WTC11 (cell line): Measurements from ENCODE around the gene PAPSS1. TPM values are rescaled to one million over a fixed set of nuclear protein-coding genes. Genes with fewer than 3 reads are reported as not detected.

ENCODE experiments used
- ATAC-seq: fragments of 200-7000 bp; cut with Tn5 transposase; 2 replicates; pipeline ENCODE4 v1.10.0; 2021; ENCODE audit warnings: mild to moderate bottlenecking, moderate library complexity
- CTCF ChIA-PET: fragments of 300-600 bp; sonication (Branson Sonifier 250); formaldehyde crosslinking; loops from one replicate; lab custom pipeline; 2021; ENCODE audit warnings: antibody characterized with exemption; lab: Charles Lee
- POLR2A ChIA-PET: fragments of 350-600 bp; sonication (Branson Sonifier 250); formaldehyde crosslinking; loops from one replicate; lab custom pipeline; 2021; ENCODE audit warnings: antibody characterized with exemption; lab: Charles Lee
- DNase-seq: peaks from one replicate; pipeline ENCODE4 v3.0.0; 2021; ENCODE audit warnings: low spot score
- H3K27ac Mint-ChIP-seq: 2 replicates; pipeline ENCODE4 v1.8.0; 2021; ENCODE audit warnings: mixed read lengths
- H3K27me3 Mint-ChIP-seq: 2 replicates; pipeline ENCODE4 v1.8.0; 2021; ENCODE audit warnings: low read depth, mild to moderate bottlenecking, moderate library complexity, mixed read lengths
- H3K36me3 Mint-ChIP-seq: 2 replicates; pipeline ENCODE4 v1.8.0; 2021; ENCODE audit warnings: mixed read lengths
- H3K4me1 Mint-ChIP-seq: 2 replicates; pipeline ENCODE4 v1.8.0; 2022; ENCODE audit warnings: mixed read lengths
- H3K4me3 Mint-ChIP-seq: 2 replicates; pipeline ENCODE4 v1.8.0; 2021; ENCODE audit warnings: mild to moderate bottlenecking, moderate library complexity, mixed read lengths
- H3K9me3 Mint-ChIP-seq: 2 replicates; pipeline ENCODE4 v1.8.0; 2021; ENCODE audit warnings: mixed read lengths
- ETV6 ChIP-seq: sonication (generic); formaldehyde crosslinking; IDR thresholded peaks from 2 replicates; pipeline ENCODE4 v1.8.1; 2022; ENCODE audit warnings: mild to moderate bottlenecking, missing genetic modification reagents
- GABPB1 ChIP-seq: sonication (generic); formaldehyde crosslinking; IDR thresholded peaks from 2 replicates; pipeline ENCODE4 v1.8.1; 2023; ENCODE audit warnings: mild to moderate bottlenecking, missing genetic modification reagents
- MXD4 ChIP-seq: fragments of 250-450 bp; sonication (Bioruptor Pico); IDR thresholded peaks from 2 replicates; pipeline ENCODE4 v1.8.0; 2021; ENCODE audit warnings: mild to moderate bottlenecking, moderate library complexity, borderline replicate concordance
- NR1H2 ChIP-seq: sonication (generic); formaldehyde crosslinking; IDR thresholded peaks from 2 replicates; pipeline ENCODE4 v1.9.0; 2021; ENCODE audit warnings: mild to moderate bottlenecking, moderate library complexity, missing genetic modification reagents
- SMAD4 ChIP-seq: sonication (generic); formaldehyde crosslinking; IDR thresholded peaks from 2 replicates; pipeline ENCODE4 v1.8.0; 2022; ENCODE audit warnings: mild to moderate bottlenecking, missing genetic modification reagents
- ZNF219 ChIP-seq: sonication (generic); formaldehyde crosslinking; IDR thresholded peaks from 2 replicates; pipeline ENCODE4 v1.8.0; 2023; ENCODE audit warnings: missing genetic modification reagents, mild to moderate bottlenecking, borderline replicate concordance
- ZNF423 ChIP-seq: fragments of 250-450 bp; sonication (Bioruptor Pico); IDR thresholded peaks from 2 replicates; pipeline ENCODE4 v2.1.2; 2022; ENCODE audit warnings: mild to moderate bottlenecking, moderate library complexity
- total RNA-seq: library from RNA; stranded (reverse); gene quantifications from 3 replicates; pipeline ENCODE4 v1.2.3, GENCODE V29; 2021
- TF ChIP-seq, protein P1 (sequence below): sonication (generic); formaldehyde crosslinking; IDR thresholded peaks from 2 replicates; pipeline ENCODE4 v1.8.1; 2023; ENCODE audit warnings: mild to moderate bottlenecking, missing genetic modification reagents, borderline replicate concordance
- TF ChIP-seq, protein P2 (sequence below): sonication (generic); formaldehyde crosslinking; IDR thresholded peaks from 2 replicates; pipeline ENCODE4 v1.8.1; 2022; ENCODE audit warnings: mild to moderate bottlenecking, missing genetic modification reagents, moderate library complexity, borderline replicate concordance
- TF ChIP-seq, protein P3 (sequence below): sonication (generic); formaldehyde crosslinking; IDR thresholded peaks from 2 replicates; pipeline ENCODE4 v1.8.0; 2023; ENCODE audit warnings: mild to moderate bottlenecking, missing genetic modification reagents
- TF ChIP-seq, protein P4 (sequence below): fragments of 250-450 bp; sonication (Bioruptor Pico); IDR thresholded peaks from 2 replicates; pipeline ENCODE4 v1.9.0; 2021; ENCODE audit warnings: mild to moderate bottlenecking, borderline replicate concordance
- TF ChIP-seq, protein P5 (sequence below): fragments of 250-450 bp; sonication (Bioruptor Pico); IDR thresholded peaks from 2 replicates; pipeline ENCODE4 v1.9.0; 2021; ENCODE audit warnings: moderate library complexity, mild to moderate bottlenecking, inconsistent platforms, borderline replicate concordance
- TF ChIP-seq, protein P6 (sequence below): sonication (generic); formaldehyde crosslinking; IDR thresholded peaks from 2 replicates; pipeline ENCODE4 v1.8.1; 2022; ENCODE audit warnings: low read depth, missing genetic modification reagents, borderline replicate concordance

Gene PAPSS1
- total RNA-seq, 1 experiment from 2014 or later: 62.9 TPM

DNA sequence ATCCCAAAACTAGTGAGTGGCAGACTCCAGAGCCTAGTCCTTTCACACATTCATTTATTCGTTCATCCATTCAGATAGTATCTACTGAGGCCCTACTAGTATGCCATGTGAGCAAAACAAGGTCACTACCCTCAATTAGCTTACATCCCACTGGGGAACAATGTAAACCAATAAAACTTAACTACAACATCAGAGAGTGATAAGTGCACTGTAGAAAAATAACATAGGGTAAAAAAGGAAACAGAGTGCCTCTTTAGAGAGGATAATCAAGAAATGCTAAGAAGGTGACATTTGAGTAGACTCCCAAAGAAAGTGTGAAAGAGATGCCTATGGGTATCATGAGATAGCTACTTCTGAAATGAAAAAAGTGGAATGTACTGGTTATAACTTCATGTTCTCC is 18.5 kb downstream of the PAPSS1 start:
- ChIA-PET POLR2A (no interaction called here), CTCF (no interaction called here)
- no peak for ATAC-seq
- Mint-ChIP-seq H3K9me3 (peaks cover 33% of the 10 kb centered on the region), H3K27ac (no peak overlapping the region), H3K36me3 (peaks cover 47% of the 10 kb centered on the region), H3K4me1 (no peaks in the 10 kb centered on the region), H3K4me3 (no peak overlapping the region), H3K27me3 (no peaks in the 10 kb centered on the region; the same call in 1 of the 2 replicates)
- TF ChIP-seq NR1H2 (CRISPR knock-in tag): no peak
- no peak for TF ChIP-seq ETV6
- TF ChIP-seq, protein P1, sequence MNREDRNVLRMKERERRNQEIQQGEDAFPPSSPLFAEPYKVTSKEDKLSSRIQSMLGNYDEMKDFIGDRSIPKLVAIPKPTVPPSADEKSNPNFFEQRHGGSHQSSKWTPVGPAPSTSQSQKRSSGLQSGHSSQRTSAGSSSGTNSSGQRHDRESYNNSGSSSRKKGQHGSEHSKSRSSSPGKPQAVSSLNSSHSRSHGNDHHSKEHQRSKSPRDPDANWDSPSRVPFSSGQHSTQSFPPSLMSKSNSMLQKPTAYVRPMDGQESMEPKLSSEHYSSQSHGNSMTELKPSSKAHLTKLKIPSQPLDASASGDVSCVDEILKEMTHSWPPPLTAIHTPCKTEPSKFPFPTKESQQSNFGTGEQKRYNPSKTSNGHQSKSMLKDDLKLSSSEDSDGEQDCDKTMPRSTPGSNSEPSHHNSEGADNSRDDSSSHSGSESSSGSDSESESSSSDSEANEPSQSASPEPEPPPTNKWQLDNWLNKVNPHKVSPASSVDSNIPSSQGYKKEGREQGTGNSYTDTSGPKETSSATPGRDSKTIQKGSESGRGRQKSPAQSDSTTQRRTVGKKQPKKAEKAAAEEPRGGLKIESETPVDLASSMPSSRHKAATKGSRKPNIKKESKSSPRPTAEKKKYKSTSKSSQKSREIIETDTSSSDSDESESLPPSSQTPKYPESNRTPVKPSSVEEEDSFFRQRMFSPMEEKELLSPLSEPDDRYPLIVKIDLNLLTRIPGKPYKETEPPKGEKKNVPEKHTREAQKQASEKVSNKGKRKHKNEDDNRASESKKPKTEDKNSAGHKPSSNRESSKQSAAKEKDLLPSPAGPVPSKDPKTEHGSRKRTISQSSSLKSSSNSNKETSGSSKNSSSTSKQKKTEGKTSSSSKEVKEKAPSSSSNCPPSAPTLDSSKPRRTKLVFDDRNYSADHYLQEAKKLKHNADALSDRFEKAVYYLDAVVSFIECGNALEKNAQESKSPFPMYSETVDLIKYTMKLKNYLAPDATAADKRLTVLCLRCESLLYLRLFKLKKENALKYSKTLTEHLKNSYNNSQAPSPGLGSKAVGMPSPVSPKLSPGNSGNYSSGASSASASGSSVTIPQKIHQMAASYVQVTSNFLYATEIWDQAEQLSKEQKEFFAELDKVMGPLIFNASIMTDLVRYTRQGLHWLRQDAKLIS: no peak
- TF ChIP-seq SMAD4: no peak
- TF ChIP-seq, protein P2, sequence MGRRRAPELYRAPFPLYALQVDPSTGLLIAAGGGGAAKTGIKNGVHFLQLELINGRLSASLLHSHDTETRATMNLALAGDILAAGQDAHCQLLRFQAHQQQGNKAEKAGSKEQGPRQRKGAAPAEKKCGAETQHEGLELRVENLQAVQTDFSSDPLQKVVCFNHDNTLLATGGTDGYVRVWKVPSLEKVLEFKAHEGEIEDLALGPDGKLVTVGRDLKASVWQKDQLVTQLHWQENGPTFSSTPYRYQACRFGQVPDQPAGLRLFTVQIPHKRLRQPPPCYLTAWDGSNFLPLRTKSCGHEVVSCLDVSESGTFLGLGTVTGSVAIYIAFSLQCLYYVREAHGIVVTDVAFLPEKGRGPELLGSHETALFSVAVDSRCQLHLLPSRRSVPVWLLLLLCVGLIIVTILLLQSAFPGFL (CRISPR knock-in tag): no peak
- TF ChIP-seq GABPB1: no peak
- TF ChIP-seq, protein P3, sequence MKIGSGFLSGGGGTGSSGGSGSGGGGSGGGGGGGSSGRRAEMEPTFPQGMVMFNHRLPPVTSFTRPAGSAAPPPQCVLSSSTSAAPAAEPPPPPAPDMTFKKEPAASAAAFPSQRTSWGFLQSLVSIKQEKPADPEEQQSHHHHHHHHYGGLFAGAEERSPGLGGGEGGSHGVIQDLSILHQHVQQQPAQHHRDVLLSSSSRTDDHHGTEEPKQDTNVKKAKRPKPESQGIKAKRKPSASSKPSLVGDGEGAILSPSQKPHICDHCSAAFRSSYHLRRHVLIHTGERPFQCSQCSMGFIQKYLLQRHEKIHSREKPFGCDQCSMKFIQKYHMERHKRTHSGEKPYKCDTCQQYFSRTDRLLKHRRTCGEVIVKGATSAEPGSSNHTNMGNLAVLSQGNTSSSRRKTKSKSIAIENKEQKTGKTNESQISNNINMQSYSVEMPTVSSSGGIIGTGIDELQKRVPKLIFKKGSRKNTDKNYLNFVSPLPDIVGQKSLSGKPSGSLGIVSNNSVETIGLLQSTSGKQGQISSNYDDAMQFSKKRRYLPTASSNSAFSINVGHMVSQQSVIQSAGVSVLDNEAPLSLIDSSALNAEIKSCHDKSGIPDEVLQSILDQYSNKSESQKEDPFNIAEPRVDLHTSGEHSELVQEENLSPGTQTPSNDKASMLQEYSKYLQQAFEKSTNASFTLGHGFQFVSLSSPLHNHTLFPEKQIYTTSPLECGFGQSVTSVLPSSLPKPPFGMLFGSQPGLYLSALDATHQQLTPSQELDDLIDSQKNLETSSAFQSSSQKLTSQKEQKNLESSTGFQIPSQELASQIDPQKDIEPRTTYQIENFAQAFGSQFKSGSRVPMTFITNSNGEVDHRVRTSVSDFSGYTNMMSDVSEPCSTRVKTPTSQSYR (CRISPR knock-in tag): no peak
- no peak for TF ChIP-seq MXD4
- TF ChIP-seq, protein P4, sequence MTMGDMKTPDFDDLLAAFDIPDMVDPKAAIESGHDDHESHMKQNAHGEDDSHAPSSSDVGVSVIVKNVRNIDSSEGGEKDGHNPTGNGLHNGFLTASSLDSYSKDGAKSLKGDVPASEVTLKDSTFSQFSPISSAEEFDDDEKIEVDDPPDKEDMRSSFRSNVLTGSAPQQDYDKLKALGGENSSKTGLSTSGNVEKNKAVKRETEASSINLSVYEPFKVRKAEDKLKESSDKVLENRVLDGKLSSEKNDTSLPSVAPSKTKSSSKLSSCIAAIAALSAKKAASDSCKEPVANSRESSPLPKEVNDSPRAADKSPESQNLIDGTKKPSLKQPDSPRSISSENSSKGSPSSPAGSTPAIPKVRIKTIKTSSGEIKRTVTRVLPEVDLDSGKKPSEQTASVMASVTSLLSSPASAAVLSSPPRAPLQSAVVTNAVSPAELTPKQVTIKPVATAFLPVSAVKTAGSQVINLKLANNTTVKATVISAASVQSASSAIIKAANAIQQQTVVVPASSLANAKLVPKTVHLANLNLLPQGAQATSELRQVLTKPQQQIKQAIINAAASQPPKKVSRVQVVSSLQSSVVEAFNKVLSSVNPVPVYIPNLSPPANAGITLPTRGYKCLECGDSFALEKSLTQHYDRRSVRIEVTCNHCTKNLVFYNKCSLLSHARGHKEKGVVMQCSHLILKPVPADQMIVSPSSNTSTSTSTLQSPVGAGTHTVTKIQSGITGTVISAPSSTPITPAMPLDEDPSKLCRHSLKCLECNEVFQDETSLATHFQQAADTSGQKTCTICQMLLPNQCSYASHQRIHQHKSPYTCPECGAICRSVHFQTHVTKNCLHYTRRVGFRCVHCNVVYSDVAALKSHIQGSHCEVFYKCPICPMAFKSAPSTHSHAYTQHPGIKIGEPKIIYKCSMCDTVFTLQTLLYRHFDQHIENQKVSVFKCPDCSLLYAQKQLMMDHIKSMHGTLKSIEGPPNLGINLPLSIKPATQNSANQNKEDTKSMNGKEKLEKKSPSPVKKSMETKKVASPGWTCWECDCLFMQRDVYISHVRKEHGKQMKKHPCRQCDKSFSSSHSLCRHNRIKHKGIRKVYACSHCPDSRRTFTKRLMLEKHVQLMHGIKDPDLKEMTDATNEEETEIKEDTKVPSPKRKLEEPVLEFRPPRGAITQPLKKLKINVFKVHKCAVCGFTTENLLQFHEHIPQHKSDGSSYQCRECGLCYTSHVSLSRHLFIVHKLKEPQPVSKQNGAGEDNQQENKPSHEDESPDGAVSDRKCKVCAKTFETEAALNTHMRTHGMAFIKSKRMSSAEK (CRISPR knock-in tag): no peak
- TF ChIP-seq, protein P5, sequence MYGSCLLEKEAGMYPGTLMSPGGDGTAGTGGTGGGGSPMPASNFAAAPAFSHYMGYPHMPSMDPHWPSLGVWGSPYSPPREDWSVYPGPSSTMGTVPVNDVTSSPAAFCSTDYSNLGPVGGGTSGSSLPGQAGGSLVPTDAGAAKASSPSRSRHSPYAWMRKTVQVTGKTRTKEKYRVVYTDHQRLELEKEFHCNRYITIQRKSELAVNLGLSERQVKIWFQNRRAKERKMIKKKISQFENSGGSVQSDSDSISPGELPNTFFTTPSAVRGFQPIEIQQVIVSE (CRISPR knock-in tag): no peak
- TF ChIP-seq ZNF219 (CRISPR knock-in tag): no peak
- TF ChIP-seq ZNF423 (CRISPR knock-in tag): no peak
- TF ChIP-seq, protein P6, sequence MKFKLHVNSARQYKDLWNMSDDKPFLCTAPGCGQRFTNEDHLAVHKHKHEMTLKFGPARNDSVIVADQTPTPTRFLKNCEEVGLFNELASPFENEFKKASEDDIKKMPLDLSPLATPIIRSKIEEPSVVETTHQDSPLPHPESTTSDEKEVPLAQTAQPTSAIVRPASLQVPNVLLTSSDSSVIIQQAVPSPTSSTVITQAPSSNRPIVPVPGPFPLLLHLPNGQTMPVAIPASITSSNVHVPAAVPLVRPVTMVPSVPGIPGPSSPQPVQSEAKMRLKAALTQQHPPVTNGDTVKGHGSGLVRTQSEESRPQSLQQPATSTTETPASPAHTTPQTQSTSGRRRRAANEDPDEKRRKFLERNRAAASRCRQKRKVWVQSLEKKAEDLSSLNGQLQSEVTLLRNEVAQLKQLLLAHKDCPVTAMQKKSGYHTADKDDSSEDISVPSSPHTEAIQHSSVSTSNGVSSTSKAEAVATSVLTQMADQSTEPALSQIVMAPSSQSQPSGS (CRISPR knock-in tag): no peak
- DNase-seq: no peak
